GM12878 (cell line): ENCODE data around the gene GPC5. TPM values are rescaled to one million over a fixed set of nuclear protein-coding genes. Genes with fewer than 3 reads are reported as not detected.
A peak's percentile ranks its signal among the peaks of the same experiment; 100 is the strongest.

Source experiments
- ATAC-seq: fragments of 200-7000 bp; cut with Tn5 transposase; 3 replicates; pipeline ENCODE4 v1.9.1; 2020; ENCODE audit warnings: mild to moderate bottlenecking, moderate library complexity
- BruUV-seq: library from RNA; stranded (reverse); fragments of 400-500 nt; replicated peaks from 2 replicates; lab custom pipeline; 2021; lab: Mats Ljungman, UMichigan
- CTCF ChIA-PET: fragments of 300-600 bp; sonication (Branson Sonifier 250); formaldehyde crosslinking; extraction: SDS; loops from one replicate; lab custom pipeline; 2021; ENCODE audit warnings: inconsistent platforms; lab: Yijun Ruan, JAX
- POLR2A ChIA-PET: fragments of 350-600 bp; formaldehyde crosslinking; extraction: SDS; loops from one replicate; lab custom pipeline; 2021; ENCODE audit warnings: inconsistent platforms; lab: Charles Lee
- RAD21 ChIA-PET: fragments of 300-600 bp; sonication (Branson Sonifier 250); formaldehyde crosslinking; loops from one replicate; lab custom pipeline; 2023; ENCODE audit warnings: antibody characterized with exemption; ENCODE audit not compliant: unreplicated experiment; lab: Charles Lee
- SMC1A ChIA-PET: fragments of 300-600 bp; sonication (Branson Sonifier 250); formaldehyde crosslinking; loops from one replicate; lab custom pipeline; 2023; ENCODE audit not compliant: unreplicated experiment, uncharacterized antibody; lab: Charles Lee
- DNase-seq: peaks from one replicate; pipeline ENCODE4 v3.0.0-alpha.2; 2011; ENCODE audit warnings: low read depth, low spot score
- FAIRE-seq: peaks from 3 replicates; lab custom pipeline; 2011; peaks lifted over from hg19 to GRCh38; lab: Jason Lieb, UNC
- H2AFZ ChIP-seq: 2 replicates; pipeline ENCODE4 v1.6.0; 2011; ENCODE audit warnings: low read depth, low read length, control low read depth; ENCODE audit not compliant: control insufficient read depth
- H3K27ac ChIP-seq: 2 replicates; pipeline ENCODE4 v1.5.1; 2011; ENCODE audit warnings: control low read depth; ENCODE audit not compliant: control insufficient read depth, insufficient read depth
- H3K27me3 ChIP-seq, 2 experiments: replicated peaks in 1 of 2; 2 replicates each; pipeline versions ENCODE4 v1.6.0 to v1.6.1; 2011; ENCODE audit warnings: low read length in 1 of 2; ENCODE audit not compliant: control insufficient read depth in 2 of 2, insufficient read depth in 2 of 2
- H3K36me3 ChIP-seq, 2 experiments: 2 replicates each; pipeline ENCODE4 v1.5.1; 2011; ENCODE audit warnings: low read length in 1 of 2; ENCODE audit not compliant: control insufficient read depth in 2 of 2, insufficient read depth in 2 of 2
- H3K4me1 ChIP-seq: 2 replicates; pipeline ENCODE4 v1.6.1; 2011; ENCODE audit warnings: mild to moderate bottlenecking, low read length, moderate library complexity, mixed read lengths; ENCODE audit not compliant: control insufficient read depth, insufficient read depth
- H3K4me2 ChIP-seq: 2 replicates; pipeline ENCODE4 v1.6.0; 2011; ENCODE audit warnings: control low read depth; ENCODE audit not compliant: control insufficient read depth, insufficient read depth
- H3K4me3 ChIP-seq: fragments of 200-600 bp; sonication (generic); 2 replicates; pipeline ENCODE4 v1.5.1; 2016
- H3K79me2 ChIP-seq: 2 replicates; pipeline ENCODE4 v1.6.0; 2011; ENCODE audit warnings: low read length; ENCODE audit not compliant: control insufficient read depth, insufficient read depth
- H3K9ac ChIP-seq: 2 replicates; pipeline ENCODE4 v1.8.0; 2011; ENCODE audit warnings: low read length, control low read depth, mixed read lengths; ENCODE audit not compliant: control insufficient read depth, insufficient read depth
- H3K9me3 ChIP-seq: replicated peaks from 3 replicates; pipeline ENCODE4 v1.5.1; 2011; ENCODE audit warnings: mild to moderate bottlenecking, low read length; ENCODE audit not compliant: control insufficient read depth, insufficient read depth
- H4K20me1 ChIP-seq: 2 replicates; pipeline ENCODE4 v1.6.0; 2011; ENCODE audit not compliant: control insufficient read depth, insufficient read depth
- ATF7 ChIP-seq: fragments of 450-650 bp; IDR thresholded peaks from 2 replicates; pipeline ENCODE4 v1.6.1; 2016; ENCODE audit warnings: low read depth, mild to moderate bottlenecking
- BACH1 ChIP-seq: fragments of 450-650 bp; IDR thresholded peaks from 2 replicates; pipeline ENCODE4 v1.6.1; 2017; ENCODE audit warnings: mild to moderate bottlenecking, borderline replicate concordance
- CBX5 ChIP-seq: sonication (generic); IDR thresholded peaks from 2 replicates; pipeline ENCODE4 v1.6.1; 2016; ENCODE audit warnings: low read depth, moderate library complexity, mild to moderate bottlenecking, inconsistent platforms
- CREB1 ChIP-seq: IDR thresholded peaks from 2 replicates; pipeline ENCODE4 v1.6.1; 2012; ENCODE audit warnings: low read depth, mild to moderate bottlenecking, inconsistent platforms
- EED ChIP-seq: sonication (generic); IDR thresholded peaks from 2 replicates; pipeline ENCODE4 v1.6.1; 2016; ENCODE audit warnings: antibody characterized with exemption, low read depth
- ESRRA ChIP-seq: IDR thresholded peaks from 2 replicates; pipeline ENCODE4 v1.6.1; 2012; ENCODE audit warnings: mild to moderate bottlenecking, low read length, improper control_type of control experiment
- FOXM1 ChIP-seq: IDR thresholded peaks from 2 replicates; pipeline ENCODE4 v1.6.1; 2012; ENCODE audit warnings: low read depth, mild to moderate bottlenecking, inconsistent platforms, low read length, moderate library complexity
- IKZF2 ChIP-seq, 2 experiments: fragments of 450-650 bp; IDR thresholded peaks; 2 replicates each; pipeline ENCODE4 v1.6.1; 2017; ENCODE audit warnings: mild to moderate bottlenecking in 2 of 2, moderate library complexity in 2 of 2
- NFIC ChIP-seq: IDR thresholded peaks from 2 replicates; pipeline ENCODE4 v1.6.1; 2012; ENCODE audit warnings: low read depth, mild to moderate bottlenecking, inconsistent platforms, low read length, moderate library complexity
- NFXL1 ChIP-seq: fragments of 450-650 bp; IDR thresholded peaks from 2 replicates; pipeline ENCODE4 v1.6.1; 2017; ENCODE audit warnings: antibody characterized with exemption, mild to moderate bottlenecking, borderline replicate concordance
- NR2C2 ChIP-seq: IDR thresholded peaks from 2 replicates; pipeline ENCODE4 v1.6.1; 2011; ENCODE audit warnings: borderline replicate concordance, low read depth; ENCODE audit not compliant: control insufficient read depth, insufficient read length
- PAX5 ChIP-seq: IDR thresholded peaks from 2 replicates; pipeline ENCODE4 v1.6.1; 2011; ENCODE audit warnings: low read depth, low read length, borderline replicate concordance
- PAX8 ChIP-seq: fragments of 450-650 bp; IDR thresholded peaks from 2 replicates; pipeline ENCODE4 v1.6.1; 2017; ENCODE audit warnings: mild to moderate bottlenecking, moderate library complexity
- RAD51 ChIP-seq: fragments of 450-650 bp; IDR thresholded peaks from 2 replicates; pipeline ENCODE4 v1.6.1; 2016; ENCODE audit warnings: moderate library complexity, mild to moderate bottlenecking, inconsistent platforms
- RFX5 ChIP-seq: IDR thresholded peaks from 2 replicates; pipeline ENCODE4 v1.6.1; 2011; ENCODE audit warnings: low read depth, low read length, improper control_type of control experiment
- RUNX3 ChIP-seq: IDR thresholded peaks from 2 replicates; pipeline ENCODE4 v1.6.1; 2012; ENCODE audit warnings: low read length, inconsistent platforms
- ZNF384 ChIP-seq: IDR thresholded peaks from 2 replicates; pipeline ENCODE4 v1.6.1; 2012; ENCODE audit warnings: low read depth, mild to moderate bottlenecking, low read length, improper control_type of control experiment, borderline replicate concordance
- WGBS: methylation state at CpG from one replicate; pipeline ENCODE4 v1.1.6; 2016; ENCODE audit warnings: low lambda C conversion rate; ENCODE audit not compliant: insufficient replicate concordance, insufficient coverage; ENCODE audit errors: missing lambda C conversion rate; 5-methylcytosine and 5-hydroxymethylcytosine counted together
- in situ Hi-C: fragments of 300-500 bp; cut with MboI; formaldehyde crosslinking; loops from 9 replicates; pipeline ENCODE4 v1.14.3; 2018; ENCODE audit warnings: mixed read lengths
- intact Hi-C: fragments of 100-400 bp; cut with micrococcal nuclease; formaldehyde crosslinking; loops from one replicate; pipeline ENCODE4 v1.14.2; 2022; ENCODE audit not compliant: unreplicated experiment
- polyA plus RNA-seq, 11 experiments: library from polyadenylated mRNA; depleted of rRNA in 4 of 11; unstranded in 6 of 11; stranded (reverse) in 5 of 11; fragments of >200 nt; fragmentation: Nextera tagmentation in 4 of 11; fragmentation: Illumina TruSeq in 1 of 11; extraction: Ambion mirVana in 4 of 11; extraction: Trizol in 1 of 11; gene quantifications; 1 replicate in 1 of 11; 2 replicates in 10 of 11; pipeline versions ENCODE4 v1.2.1 to v1.2.3, GENCODE V29; 2011 to 2016; ENCODE audit warnings: inconsistent platforms in 2 of 11, missing spikeins in 2 of 11, low read depth in 1 of 11
- total RNA-seq, 4 experiments: library from RNA; depleted of rRNA in 3 of 4; stranded (reverse); fragments of >200 nt in 3 of 4; fragmentation: Illumina TruSeq in 1 of 4; extraction: Trizol in 1 of 4; gene quantifications; 2 replicates each; pipeline versions ENCODE4 v1.2.1 to v1.2.3, GENCODE V29; 2013 to 2021
- TF ChIP-seq, protein P1 (sequence below): fragments of 450-650 bp; IDR thresholded peaks from 2 replicates; pipeline ENCODE4 v1.6.1; 2014; ENCODE audit warnings: mild to moderate bottlenecking
- TF ChIP-seq, protein P2 (sequence below): IDR thresholded peaks from 2 replicates; pipeline ENCODE4 v1.6.1; 2011; ENCODE audit warnings: borderline replicate concordance, low read depth, mild to moderate bottlenecking, moderate library complexity, mixed read lengths, low read length; ENCODE audit not compliant: insufficient read depth; ENCODE audit errors: extremely low read length
- TF ChIP-seq, protein P3 (sequence below): fragments of 450-650 bp; IDR thresholded peaks from 2 replicates; pipeline ENCODE4 v1.6.1; 2017; ENCODE audit warnings: low read depth, mild to moderate bottlenecking, moderate library complexity

Gene GPC5
- total and polyA plus RNA-seq, 10 of the 15 experiments (the other 5 are each of a cell fraction or from before 2014, with no cell fraction given), result 0.05 to 0.87 (median 0.44) TPM; not detected in 1

DNA sequence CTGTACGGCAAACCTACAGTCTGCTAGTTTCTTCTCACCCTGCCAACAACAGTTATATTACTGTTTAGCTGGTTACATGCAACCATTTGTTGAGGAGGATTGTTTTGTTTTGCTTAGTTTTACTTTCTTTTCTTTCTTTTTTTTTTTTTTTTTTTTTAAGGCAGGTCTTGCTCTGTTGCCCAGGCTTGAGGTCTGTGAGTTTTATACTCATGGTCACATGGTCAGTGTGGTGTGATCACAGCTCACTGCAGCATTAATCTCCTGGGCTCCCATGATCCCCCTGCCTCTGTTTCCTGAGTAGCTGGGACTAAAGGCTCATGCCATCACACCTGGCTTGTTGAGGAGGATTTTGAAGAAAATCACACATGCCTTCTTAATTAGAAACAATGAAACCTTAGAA lies 505.6 kb downstream of the GPC5 start:
- WGBS, result 0% methylated on average over 1 of the region's 1 CpG
- DNase-seq (peak; percentile 30), FAIRE-seq (no peak), ATAC-seq (peak; percentile 91)
- no peak overlapping the region for H3K27ac ChIP-seq
- POLR2A ChIA-PET, result interaction anchor here (0.7 kb wide), 2 partner anchors 43 to 225 kb away, joined by 4 to 6 read pairs; no protein-coding TSS in a partner anchor
- peak overlapping the region; percentile 11; the same call in 1 of the 2 replicates for H2AFZ ChIP-seq
- H3K9ac ChIP-seq, result no peak overlapping the region
- H3K4me1 ChIP-seq, result no peaks in the 10 kb centered on the region
- intact Hi-C loops (no loop called here), in situ Hi-C loops (no loop called here)
- no peaks in the 10 kb centered on the region for H3K79me2 ChIP-seq
- H4K20me1 ChIP-seq, result no peaks in the 10 kb centered on the region
- H3K4me3 ChIP-seq, result no peak overlapping the region
- TF ChIP-seq NR2C2 (no peak), BACH1 (no peak), PAX8 (no peak), CREB1 (no peak), CBX5 (no peak), RAD51 (peak; percentile 68; the same call in 1 of the 2 replicates), NFXL1 (no peak), NFIC (no peak), EED (no peak), RFX5 (no peak), IKZF2 (IDR thresholded peaks at IDR 0.05) (no peak), PAX5 (peak; percentile 58; the same call in 1 of the 2 replicates), RUNX3 (peak; percentile 18; the same call in 1 of the 2 replicates), ATF7 (0 out of 2 replicates have a peak, but pooled peaks have one; percentile 11), ESRRA (no peak), ZNF384 (peak; percentile 89), FOXM1 (0 out of 2 replicates have a peak, but pooled peaks have one; percentile 26)
- TF ChIP-seq, protein P1, sequence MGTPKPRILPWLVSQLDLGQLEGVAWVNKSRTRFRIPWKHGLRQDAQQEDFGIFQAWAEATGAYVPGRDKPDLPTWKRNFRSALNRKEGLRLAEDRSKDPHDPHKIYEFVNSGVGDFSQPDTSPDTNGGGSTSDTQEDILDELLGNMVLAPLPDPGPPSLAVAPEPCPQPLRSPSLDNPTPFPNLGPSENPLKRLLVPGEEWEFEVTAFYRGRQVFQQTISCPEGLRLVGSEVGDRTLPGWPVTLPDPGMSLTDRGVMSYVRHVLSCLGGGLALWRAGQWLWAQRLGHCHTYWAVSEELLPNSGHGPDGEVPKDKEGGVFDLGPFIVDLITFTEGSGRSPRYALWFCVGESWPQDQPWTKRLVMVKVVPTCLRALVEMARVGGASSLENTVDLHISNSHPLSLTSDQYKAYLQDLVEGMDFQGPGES, result no peak
- TF ChIP-seq, protein P2, sequence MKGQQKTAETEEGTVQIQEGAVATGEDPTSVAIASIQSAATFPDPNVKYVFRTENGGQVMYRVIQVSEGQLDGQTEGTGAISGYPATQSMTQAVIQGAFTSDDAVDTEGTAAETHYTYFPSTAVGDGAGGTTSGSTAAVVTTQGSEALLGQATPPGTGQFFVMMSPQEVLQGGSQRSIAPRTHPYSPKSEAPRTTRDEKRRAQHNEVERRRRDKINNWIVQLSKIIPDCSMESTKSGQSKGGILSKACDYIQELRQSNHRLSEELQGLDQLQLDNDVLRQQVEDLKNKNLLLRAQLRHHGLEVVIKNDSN, result peak; percentile 6
- TF ChIP-seq, protein P3, sequence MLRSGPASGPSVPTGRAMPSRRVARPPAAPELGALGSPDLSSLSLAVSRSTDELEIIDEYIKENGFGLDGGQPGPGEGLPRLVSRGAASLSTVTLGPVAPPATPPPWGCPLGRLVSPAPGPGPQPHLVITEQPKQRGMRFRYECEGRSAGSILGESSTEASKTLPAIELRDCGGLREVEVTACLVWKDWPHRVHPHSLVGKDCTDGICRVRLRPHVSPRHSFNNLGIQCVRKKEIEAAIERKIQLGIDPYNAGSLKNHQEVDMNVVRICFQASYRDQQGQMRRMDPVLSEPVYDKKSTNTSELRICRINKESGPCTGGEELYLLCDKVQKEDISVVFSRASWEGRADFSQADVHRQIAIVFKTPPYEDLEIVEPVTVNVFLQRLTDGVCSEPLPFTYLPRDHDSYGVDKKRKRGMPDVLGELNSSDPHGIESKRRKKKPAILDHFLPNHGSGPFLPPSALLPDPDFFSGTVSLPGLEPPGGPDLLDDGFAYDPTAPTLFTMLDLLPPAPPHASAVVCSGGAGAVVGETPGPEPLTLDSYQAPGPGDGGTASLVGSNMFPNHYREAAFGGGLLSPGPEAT, result 0 out of 2 replicates have a peak, but pooled peaks have one; percentile 20
- H3K4me2 ChIP-seq, result no peak overlapping the region
- no TSS peak for BruUV-seq
- no peaks in the 10 kb centered on the region for H3K36me3 ChIP-seq
- RAD21 ChIA-PET, result interaction anchor here (0.7 kb wide), 2 partner anchors 9 to 524 kb away, joined by 3 read pairs; no protein-coding TSS in a partner anchor
- CTCF ChIA-PET, result interaction anchor here (1.0 to 1.1 kb wide), 2 partner anchors 159 to 272 kb away, joined by 3 read pairs; no protein-coding TSS in a partner anchor
- no peaks in the 10 kb centered on the region for H3K9me3 ChIP-seq
- no peaks in the 10 kb centered on the region for H3K27me3 ChIP-seq
- SMC1A ChIA-PET, result interaction anchor here (1.7 kb wide), 1 partner anchor 13 kb away, joined by 4 read pairs; no protein-coding TSS in a partner anchor
